ENCODE data around the gene PCDHB5.
"Not testable (repeated sequence)": the region's sequence is repeated elsewhere in the genome, so short reads cannot be mapped to it uniquely, and the experiment has no call there.

Gene PCDHB5

DNA sequence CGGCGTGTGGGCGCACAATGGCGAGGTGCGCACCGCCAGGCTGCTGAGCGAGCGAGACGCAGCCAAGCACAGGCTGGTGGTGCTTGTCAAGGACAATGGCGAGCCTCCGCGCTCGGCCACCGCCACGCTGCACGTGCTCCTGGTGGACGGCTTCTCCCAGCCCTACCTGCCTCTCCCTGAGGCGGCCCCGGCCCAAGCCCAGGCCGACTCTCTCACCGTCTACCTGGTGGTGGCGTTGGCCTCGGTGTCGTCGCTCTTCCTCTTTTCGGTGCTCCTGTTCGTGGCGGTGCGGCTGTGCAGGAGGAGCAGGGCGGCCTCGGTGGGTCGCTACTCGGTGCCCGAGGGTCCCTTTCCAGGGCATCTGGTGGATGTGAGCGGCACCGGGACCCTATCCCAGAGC lies 17.1 kb downstream of the PCDHB5 start:
- not testable (repeated sequence) for DNase-seq (ENCODE audit: low spot score)

DNA sequence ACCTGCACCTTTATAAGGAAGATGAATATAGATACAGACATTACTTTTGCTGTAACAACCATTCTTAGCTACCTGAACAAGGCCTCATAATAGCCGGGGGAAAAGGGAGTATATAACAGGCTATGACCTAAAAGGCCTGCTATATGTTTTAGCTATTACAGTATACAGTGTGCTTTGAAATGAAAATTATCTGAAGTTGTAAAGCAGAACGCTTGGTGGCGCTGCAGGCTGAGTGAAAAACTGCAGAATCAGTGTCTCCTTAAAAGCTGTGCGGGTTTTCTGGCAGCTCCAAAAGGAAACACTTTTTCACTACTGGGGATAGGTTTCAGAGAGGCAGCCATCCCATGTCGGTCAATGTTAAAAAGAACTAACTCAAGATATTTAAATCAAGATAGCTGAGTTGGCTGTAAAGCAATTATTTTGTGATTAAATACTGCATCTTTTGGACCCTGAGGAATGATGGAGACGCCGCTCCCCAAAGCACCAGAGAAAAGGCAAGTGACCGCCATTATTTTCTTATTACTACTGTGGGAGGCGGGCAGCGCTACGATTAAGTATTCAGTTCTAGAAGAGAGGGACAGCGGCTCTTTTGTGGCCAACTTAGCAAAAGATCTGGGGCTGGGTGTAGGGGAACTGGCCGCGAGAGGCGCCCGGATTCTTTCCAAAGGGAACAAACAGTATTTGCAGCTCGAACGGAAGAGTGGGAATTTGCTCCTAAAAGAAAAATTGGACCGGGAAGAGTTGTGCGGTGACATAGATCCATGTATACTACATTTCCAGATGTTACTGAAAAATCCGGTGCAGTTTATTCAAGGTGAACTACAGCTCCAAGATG lies 20.8 kb downstream of the PCDHB5 start:
- no peak for DNase-seq (ENCODE audit: low spot score)

DNA sequence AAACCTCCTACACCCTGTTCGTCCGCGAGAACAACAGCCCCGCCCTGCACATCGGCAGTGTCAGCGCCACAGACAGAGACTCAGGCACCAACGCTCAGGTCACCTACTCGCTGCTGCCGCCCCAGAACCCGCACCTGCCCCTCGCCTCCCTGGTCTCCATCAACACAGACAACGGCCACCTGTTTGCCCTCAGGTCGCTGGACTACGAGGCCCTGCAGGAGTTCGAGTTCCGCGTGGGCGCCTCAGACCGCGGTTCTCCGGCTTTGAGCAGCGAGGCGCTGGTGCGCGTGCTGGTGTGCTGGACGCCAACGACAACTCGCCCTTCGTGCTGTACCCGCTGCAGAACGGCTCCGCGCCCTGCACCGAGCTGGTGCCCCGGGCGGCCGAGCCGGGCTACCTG lies 22.4 kb downstream of the PCDHB5 start:
- not testable (repeated sequence) for DNase-seq (ENCODE audit: low spot score)

DNA sequence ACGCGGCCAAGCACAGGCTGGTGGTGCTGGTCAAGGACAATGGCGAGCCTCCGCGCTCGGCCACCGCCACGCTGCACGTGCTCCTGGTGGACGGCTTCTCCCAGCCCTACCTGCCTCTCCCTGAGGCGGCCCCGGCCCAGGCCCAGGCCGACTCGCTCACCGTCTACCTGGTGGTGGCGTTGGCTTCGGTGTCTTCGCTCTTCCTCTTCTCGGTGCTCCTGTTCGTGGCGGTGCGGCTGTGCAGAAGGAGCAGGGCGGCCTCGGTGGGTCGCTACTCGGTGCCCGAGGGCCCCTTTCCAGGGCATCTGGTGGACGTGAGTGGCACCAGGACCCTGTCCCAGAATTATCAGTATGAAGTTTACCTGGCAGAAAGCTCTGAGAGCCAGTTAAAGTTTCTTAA lies 22.9 kb downstream of the PCDHB5 start:
- not testable (repeated sequence) for DNase-seq (ENCODE audit: low spot score)

DNA sequence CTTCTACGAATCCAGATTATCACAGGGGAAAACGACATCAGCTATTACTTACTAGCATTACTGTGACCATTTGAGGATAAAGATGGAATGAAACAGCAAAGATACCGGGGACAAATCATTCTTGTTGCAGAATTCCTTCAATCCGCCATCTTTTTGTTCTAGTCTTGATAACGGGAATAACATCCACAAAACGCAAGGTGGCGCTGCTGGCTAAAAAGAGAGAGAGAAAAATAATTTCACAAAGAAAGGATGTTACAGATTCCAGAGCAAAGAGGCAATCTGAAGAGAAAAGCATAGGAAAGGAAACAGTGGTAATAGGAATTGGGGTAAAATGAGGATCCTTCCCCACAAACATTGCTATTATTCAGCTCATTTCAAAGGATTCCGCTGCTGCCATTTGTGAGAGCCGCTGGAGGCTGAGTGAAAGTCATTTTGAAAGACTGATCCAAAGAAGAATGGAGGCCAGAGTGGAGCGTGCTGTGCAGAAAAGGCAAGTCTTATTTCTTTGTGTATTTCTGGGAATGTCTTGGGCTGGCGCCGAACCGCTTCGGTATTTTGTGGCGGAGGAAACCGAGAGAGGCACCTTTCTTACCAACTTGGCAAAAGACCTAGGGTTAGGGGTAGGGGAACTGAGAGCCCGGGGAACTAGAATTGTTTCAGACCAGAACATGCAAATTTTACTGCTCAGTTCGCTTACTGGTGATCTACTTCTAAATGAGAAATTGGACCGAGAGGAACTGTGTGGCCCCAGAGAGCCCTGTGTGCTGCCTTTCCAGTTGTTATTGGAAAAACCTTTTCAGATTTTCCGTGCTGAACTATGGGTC lies 37.6 kb downstream of the PCDHB5 start, which contains the start of gene PCDHB7:
PCDHB7 (plus strand) TSS at position 264 of the 824 bp plus-strand sequence; CDS start at position 456, 192 bp downstream.
- peak; percentile 58 for DNase-seq (ENCODE audit: low spot score)

DNA sequence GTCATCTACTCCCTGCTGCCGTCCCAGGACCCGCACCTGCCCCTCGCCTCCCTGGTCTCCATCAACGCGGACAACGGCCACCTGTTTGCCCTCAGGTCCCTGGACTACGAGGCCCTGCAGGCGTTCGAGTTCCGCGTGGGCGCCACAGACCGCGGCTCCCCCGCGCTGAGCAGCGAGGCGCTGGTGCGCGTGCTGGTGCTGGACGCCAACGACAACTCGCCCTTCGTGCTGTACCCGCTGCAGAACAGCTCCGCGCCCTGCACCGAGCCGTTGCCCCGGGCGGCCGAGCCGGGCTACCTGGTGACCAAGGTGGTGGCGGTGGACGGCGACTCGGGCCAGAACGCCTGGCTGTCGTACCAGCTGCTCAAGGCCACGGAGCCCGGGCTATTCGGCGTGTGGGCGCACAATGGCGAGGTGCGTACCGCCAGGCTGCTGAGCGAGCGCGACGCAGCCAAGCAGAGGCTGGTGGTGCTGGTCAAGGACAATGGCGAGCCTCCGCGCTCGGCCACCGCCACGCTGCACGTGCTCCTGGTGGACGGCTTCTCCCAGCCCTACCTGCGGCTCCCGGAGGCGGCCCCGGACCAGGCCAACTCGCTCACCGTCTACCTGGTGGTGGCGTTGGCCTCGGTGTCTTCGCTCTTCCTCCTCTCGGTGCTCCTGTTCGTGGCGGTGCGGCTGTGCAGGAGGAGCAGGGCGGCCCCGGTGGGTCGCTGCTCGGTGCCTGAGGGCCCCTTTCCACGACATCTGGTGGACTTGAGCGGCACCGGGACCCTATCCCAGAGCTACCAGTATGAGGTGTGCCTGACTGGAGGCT lies 39.5 kb downstream of the PCDHB5 start:
- DNase-seq (ENCODE audit: low spot score), result not testable (repeated sequence)

DNA sequence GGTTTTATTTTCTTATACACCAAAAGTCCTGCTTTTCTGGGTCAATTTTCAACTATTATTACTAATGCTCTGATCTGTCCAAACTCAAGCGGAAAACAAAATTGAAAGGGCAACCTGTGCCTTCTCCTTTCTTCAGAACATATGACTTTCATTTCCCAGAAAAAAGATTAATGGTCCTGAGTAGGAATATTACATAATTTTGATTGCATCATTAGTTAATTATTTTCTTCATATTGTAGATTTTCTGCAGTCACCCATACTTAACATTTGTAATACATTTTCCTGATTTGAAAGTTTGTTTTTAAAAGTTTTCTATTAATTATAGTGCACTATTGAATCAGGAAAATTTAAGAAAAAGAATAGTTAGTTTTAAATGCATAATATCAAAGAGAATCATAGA lies 40.9 kb downstream of the PCDHB5 start:
- DNase-seq (ENCODE audit: low spot score), result no peak

DNA sequence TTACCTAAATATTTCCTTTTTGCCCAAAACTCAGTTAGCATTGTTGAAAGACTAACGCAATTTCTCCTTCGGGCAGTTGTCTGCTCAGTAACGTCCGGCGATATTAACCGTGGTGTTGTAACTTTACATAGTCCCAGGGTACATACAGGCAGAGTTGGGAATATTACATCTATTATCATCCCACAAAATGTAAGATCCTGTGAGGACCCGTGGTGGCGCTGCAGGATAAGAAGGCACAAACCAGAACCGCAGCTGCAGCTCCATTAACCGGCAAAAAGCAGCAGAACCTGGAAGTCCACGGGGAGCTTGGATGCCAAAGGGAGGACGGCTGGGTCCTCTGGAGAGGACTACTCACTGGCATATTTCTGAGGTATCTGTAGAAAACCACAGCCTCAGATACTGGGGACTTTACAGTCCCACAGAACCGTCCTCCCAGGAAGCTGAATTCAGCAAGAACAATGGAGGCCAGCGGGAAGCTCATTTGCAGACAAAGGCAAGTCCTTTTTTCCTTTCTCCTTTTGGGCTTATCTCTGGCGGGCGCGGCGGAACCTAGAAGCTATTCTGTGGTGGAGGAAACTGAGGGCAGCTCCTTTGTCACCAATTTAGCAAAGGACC lies 42.7 kb downstream of the PCDHB5 start, which contains the start of gene PCDHB8:
PCDHB8 (plus strand) TSS at position 214 of the 615 bp plus-strand sequence; CDS start at position 459, 245 bp downstream.
- peak; percentile 53 for DNase-seq (ENCODE audit: low spot score)

DNA sequence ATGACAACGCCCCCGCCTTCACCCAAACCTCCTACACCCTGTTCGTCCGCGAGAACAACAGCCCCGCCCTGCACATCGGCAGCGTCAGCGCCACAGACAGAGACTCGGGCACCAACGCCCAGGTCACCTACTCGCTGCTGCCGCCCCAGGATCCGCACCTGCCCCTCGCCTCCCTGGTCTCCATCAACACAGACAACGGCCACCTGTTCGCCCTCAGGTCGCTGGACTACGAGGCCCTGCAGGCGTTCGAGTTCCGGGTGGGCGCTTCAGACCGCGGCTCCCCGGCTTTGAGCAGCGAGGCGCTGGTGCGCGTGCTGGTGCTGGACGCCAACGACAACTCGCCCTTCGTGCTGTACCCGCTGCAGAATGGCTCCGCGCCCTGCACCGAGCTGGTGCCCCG lies 44.4 kb downstream of the PCDHB5 start:
- not testable (repeated sequence) for DNase-seq (ENCODE audit: low spot score)

DNA sequence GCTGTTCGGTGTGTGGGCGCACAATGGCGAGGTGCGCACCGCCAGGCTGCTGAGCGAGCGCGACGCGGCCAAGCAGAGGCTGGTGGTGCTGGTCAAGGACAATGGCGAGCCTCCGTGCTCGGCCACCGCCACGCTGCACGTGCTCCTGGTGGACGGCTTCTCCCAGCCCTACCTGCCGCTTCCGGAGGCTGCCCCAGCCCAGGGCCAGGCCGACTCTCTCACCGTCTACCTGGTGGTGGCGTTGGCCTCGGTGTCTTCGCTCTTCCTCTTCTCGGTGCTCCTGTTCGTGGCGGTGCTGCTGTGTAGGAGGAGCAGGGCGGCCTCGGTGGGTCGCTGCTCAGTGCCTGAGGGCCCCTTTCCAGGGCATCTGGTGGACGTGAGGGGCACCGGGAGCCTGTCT lies 44.9 kb downstream of the PCDHB5 start:
- not testable (repeated sequence) for DNase-seq (ENCODE audit: low spot score)

DNA sequence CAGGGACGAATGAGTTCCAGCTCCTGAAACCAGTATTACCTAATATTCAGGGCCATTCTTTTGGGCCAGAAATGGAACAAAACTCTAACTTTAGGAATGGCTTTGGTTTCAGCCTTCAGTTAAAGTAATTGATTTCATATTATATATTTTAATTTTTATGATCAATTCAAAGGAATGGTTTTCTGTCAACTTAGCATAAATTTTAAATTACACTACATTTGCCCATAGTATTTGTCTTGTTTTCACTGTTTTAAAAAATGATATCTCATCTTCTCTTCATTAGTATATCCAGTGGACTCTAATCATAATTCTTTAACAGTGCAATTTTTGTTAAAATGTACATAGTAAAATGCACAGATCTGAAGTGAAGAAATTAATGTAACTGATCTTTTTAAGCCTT lies 45.3 kb downstream of the PCDHB5 start:
- no peak for DNase-seq (ENCODE audit: low spot score)

DNA sequence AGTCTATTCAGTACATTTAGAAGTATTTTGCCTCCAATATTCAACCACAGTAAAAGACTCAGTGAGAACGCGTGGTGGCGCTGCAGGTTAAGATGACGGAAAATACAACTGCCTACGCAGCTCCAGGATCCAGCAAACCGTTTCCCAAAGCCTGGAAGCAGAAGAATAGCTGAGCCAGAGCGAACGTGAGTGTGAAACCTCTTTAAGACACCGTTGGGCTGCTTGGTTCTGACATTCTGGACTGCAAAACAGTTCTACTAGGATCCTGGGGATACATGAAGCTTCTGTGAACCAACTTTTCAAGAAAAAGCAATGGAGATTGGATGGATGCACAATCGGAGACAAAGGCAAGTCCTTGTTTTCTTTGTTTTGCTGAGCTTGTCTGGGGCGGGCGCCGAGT lies 47.2 kb downstream of the PCDHB5 start, which contains the start of gene PCDHB16:
PCDHB16 (plus strand) TSS at position 140 of the 400 bp plus-strand sequence; CDS start at position 313, 173 bp downstream.
- peak; percentile 74 for DNase-seq (ENCODE audit: low spot score)

DNA sequence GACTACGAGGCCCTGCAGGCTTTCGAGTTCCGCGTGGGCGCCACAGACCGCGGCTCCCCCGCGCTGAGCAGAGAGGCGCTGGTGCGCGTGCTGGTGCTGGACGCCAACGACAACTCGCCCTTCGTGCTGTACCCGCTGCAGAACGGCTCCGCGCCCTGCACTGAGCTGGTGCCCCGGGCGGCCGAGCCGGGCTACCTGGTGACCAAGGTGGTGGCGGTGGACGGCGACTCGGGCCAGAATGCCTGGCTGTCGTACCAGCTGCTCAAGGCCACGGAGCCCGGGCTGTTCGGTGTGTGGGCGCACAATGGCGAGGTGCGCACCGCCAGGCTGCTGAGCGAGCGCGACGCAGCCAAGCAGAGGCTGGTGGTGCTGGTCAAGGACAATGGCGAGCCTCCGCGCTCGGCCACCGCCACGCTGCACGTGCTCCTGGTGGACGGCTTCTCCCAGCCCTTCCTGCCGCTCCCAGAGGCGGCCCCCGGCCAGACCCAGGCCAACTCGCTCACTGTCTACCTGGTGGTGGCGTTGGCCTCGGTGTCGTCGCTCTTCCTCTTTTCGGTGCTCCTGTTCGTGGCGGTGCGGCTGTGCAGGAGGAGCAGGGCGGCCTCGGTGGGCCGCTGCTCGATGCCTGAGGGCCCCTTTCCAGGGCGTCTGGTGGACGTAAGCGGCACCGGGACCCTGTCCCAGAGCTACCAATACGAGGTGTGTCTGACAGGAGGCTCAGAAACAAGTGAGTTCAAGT lies 49.3 kb downstream of the PCDHB5 start:
- not testable (repeated sequence) for DNase-seq (ENCODE audit: low spot score)

DNA sequence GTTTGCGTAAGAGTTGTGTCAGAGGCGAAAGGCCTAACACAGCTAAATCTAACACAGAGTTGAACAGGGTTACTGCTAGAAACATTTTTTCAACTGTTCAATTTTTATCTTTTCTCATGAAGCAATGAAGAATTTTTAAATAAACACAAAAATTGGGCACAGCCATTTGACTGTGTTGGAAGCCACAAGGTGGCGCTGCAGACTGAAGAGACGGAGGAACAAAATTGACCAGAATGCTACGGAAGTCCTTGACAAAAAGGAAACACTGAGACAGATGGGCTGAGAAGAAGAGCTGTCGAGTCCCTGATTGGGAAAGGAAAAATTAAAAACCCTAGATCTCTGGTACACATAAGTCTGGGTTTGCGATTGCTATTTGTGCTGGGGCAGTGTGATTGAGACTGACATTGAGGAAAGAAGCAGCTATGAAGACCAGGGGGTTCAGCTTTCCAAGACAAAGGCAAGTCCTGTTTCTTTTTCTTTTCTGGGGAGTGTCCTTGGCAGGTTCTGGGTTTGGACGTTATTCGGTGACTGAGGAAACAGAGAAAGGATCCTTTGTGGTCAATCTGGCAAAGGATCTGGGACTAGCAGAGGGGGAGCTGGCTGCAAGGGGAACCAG lies 52.0 kb downstream of the PCDHB5 start, which contains the start of gene PCDHB9:
PCDHB9 (plus strand) TSS at position 265 of the 616 bp plus-strand sequence; CDS start at position 423, 158 bp downstream.
- DNase-seq (ENCODE audit: low spot score), result peak; percentile 68

All from AG08396 (cell line).